K562 (cell line): ENCODE results near the gene IL6ST.

Experiments used
- CHD1 ChIP-seq: fragments of 200-600 bp; sonication (generic); IDR thresholded peaks from one replicate; pipeline ENCODE4 v1.6.1; 2012; ENCODE audit warnings: mild to moderate bottlenecking, moderate library complexity, low read length, inconsistent platforms
- EZH2 ChIP-seq: IDR thresholded peaks from 2 replicates; pipeline ENCODE4 v1.6.1; 2012; ENCODE audit warnings: low read depth, mild to moderate bottlenecking, inconsistent platforms, low read length, borderline replicate concordance
- HDAC1 ChIP-seq, 2 experiments: fragments of 450-650 bp; IDR thresholded peaks; 2 replicates each; pipeline ENCODE4 v1.6.1; 2016 to 2017; ENCODE audit warnings: inconsistent platforms in 1 of 2, mild to moderate bottlenecking in 1 of 2, moderate library complexity in 1 of 2
- NRF1 ChIP-seq, 2 experiments: fragments of 450-650 bp; IDR thresholded peaks in 1 of 2; conservative IDR thresholded peaks in 1 of 2; 2 replicates each; pipeline ENCODE4 v1.6.1; 2014; ENCODE audit warnings: mild to moderate bottlenecking in 2 of 2
- SP1 ChIP-seq: sonication (generic); formaldehyde crosslinking; IDR thresholded peaks from 2 replicates; pipeline ENCODE4 v1.8.1; 2022; ENCODE audit warnings: mild to moderate bottlenecking, missing genetic modification reagents
- ZNF224 ChIP-seq: sonication (generic); formaldehyde crosslinking; IDR thresholded peaks from 2 replicates; pipeline ENCODE4 v1.8.0; 2022; ENCODE audit warnings: mild to moderate bottlenecking, missing genetic modification reagents
- ZNF79 ChIP-seq: fragments of 250-450 bp; sonication (Bioruptor Pico); IDR thresholded peaks from 2 replicates; pipeline ENCODE4 v1.4.0; 2020; ENCODE audit warnings: low read depth, mild to moderate bottlenecking, moderate library complexity
- TF ChIP-seq, protein P1 (sequence below), 3 experiments: IDR thresholded peaks in 2 of 3; conservative IDR thresholded peaks in 1 of 3; 2 replicates each; pipeline ENCODE4 v1.5.1; 2011 to 2012; ENCODE audit warnings: low read length in 3 of 3, mild to moderate bottlenecking in 3 of 3, control low read depth in 2 of 3, improper control_type of control experiment in 1 of 3, inconsistent platforms in 1 of 3, low read depth in 1 of 3, mixed read lengths in 1 of 3, moderate library complexity in 1 of 3; ENCODE audit not compliant: insufficient read depth in 2 of 3

DNA sequence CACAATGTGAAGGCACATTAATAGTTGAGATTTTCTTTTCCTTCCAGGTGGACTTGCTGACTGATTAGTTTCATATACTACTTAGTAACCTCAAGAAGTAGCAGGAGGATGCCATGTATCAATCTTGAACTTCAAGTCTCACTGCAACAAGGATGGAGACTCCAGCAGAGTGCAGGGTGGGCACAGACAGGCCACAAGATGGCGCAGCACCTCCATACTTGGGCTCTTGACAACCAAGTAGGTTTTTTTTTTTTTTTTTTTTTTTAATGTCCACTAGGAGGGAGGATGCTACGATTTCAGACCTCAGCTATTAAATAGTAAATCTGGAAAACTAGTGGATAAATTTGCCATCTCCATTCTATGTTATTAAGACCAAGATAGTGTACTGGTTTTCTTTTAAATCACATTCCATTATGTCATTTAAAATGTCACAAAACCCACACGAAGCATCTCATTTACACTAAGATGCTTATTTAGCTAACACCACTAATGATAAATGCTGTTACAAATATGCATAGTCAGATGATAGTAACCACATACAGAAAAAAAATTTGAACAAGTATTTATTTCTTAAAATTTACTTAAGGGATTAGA, 58.6 kb downstream of the IL6ST start:
- TF ChIP-seq ZNF79 (CRISPR knock-in tag) (no peak), CHD1 (no peak), ZNF224 (CRISPR knock-in tag) (no peak), HDAC1 (IDR thresholded peaks at IDR 0.05) (no peak), NRF1 (conservative IDR thresholded peaks at IDR 0.05 in 1 of 2, IDR thresholded peaks at IDR 0.05 in 1 of 2) (no peak), EZH2 (no peak), SP1 (CRISPR knock-in tag) (no peak)
- TF ChIP-seq, protein P1, sequence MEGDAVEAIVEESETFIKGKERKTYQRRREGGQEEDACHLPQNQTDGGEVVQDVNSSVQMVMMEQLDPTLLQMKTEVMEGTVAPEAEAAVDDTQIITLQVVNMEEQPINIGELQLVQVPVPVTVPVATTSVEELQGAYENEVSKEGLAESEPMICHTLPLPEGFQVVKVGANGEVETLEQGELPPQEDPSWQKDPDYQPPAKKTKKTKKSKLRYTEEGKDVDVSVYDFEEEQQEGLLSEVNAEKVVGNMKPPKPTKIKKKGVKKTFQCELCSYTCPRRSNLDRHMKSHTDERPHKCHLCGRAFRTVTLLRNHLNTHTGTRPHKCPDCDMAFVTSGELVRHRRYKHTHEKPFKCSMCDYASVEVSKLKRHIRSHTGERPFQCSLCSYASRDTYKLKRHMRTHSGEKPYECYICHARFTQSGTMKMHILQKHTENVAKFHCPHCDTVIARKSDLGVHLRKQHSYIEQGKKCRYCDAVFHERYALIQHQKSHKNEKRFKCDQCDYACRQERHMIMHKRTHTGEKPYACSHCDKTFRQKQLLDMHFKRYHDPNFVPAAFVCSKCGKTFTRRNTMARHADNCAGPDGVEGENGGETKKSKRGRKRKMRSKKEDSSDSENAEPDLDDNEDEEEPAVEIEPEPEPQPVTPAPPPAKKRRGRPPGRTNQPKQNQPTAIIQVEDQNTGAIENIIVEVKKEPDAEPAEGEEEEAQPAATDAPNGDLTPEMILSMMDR (IDR thresholded peaks at IDR 0.05 in 2 of 3, conservative IDR thresholded peaks at IDR 0.05 in 1 of 3; ENCODE audit: insufficient read depth in 2 of 3, low read depth in 1 of 3, low read length in 3 of 3): peak; percentile 91 to 97 (median 97)
